OCI-LY3 (cell line): ENCODE data around the gene FGR.

ENCODE experiments used
- CTCF ChIP-seq: fragments of 200-600, 300-600 bp; sonication (generic); IDR thresholded peaks from 2 replicates; pipeline ENCODE4 v1.5.1; 2014; ENCODE audit warnings: antibody characterized with exemption, low read length, low read depth
- EZH2phosphoT487 ChIP-seq: fragments of 200-600 bp; shearing (Covaris generic); IDR thresholded peaks from 2 replicates; pipeline ENCODE4 v1.6.1; 2018; ENCODE audit warnings: antibody characterized with exemption, mixed run types, low read depth

GRCh38 chr1:27659497-27660299 lies 24.7 kb upstream of the FGR start:
- no peak for TF ChIP-seq CTCF
- TF ChIP-seq EZH2phosphoT487 = no peak
